ENCODE data around the gene ODAD4.

Gene ODAD4

DNA sequence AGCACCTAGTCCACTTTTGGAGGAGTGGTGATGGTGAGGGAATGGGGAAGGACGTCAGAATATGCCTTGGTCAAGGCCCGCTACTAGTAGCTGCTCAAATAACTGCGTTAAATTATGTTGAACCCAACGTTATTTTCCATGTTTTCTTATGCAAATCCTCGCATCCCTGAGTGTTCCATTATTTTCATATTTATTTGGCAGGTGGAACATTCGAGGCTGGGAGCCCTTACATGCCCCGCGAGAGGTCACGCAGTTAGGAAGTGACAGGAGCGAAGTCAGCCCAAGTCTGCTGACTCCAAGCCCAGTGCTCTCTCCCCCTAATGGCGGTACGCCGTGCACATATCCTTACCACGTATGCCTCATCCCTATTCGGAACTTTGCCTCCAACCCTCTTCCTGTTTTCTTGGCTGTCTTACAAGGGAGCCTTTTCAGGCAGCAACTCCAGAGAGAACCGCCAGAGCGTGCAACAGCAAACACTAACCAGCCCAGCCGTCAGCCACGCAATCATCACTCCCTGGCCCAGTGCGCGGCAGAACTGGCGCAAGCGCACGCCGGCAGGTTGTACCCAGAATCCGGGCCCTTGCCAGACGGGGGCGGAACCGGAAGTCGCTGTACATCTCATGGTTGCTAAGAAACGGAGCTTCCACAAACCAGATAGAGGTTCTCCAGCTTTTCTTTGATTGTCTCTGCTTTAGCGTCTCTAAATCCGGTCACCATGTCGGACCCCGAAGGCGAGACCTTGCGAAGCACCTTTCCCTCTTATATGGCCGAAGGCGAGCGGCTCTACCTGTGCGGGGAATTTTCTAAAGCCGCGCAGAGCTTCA lies at the start of gene ODAD4:
TSS of gene ODAD4 (plus strand) at position 609 of the 824 bp plus-strand sequence. CDS start at position 716, 107 bp downstream.
- peak; percentile 88 for DNase-seq (ENCODE audit: low read depth, low spot score)

- DNase-seq (ENCODE audit: low read depth, low spot score), result no peak
Observed at GRCh38 chr17:41882756-41883155, 47.7 kb upstream of the ODAD4 start.

- DNase-seq (ENCODE audit: low read depth, low spot score), result no peak
Observed at GRCh38 chr17:41885733-41886132, 44.7 kb upstream of the ODAD4 start.

- DNase-seq (ENCODE audit: low read depth, low spot score), result no peak
Observed at GRCh38 chr17:41888332-41888965, 42.0 kb upstream of the ODAD4 start.

DNA sequence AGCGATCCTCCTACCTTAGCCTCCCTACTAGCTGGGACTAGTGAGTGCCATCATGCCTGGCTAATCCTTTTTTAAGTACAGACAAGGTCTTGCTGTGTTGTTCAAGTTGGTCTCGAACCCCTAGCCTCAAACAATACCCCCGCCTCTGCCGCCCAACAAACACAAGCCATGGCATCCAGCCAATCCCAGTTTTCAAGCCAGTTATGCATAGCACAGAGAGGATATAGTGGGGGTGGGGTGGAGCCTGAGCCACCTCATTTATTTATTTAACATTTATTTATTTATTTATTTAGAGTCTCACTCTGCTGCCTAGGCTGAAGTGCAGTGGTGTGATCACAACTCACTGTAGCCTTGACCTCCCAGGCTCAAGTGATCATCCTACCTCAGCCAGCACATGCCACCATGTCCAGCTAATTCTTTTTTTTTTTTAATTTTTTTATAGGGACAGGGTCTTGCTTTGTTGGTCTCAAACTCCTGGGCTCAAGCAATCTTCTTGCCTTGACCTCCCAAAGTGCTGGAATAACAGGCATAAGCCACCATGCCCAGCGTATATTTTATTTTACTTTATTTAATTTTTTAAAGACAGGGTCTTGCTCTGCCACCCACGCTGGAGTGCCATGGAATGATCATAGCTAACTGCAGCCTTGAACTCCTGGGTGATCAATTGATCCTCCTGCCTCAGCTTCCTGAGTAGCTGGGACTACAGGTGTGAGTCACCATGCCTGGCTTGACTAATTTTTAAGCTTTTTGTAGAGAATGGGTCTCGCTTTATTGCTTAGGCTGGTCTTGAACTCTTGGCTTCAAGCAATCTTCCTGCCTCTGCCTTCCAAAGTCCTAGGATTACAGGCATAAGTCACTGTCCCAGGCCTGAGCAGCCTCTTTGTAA lies 39.0 kb upstream of the ODAD4 start:
- no peak for DNase-seq (ENCODE audit: low read depth, low spot score)

DNA sequence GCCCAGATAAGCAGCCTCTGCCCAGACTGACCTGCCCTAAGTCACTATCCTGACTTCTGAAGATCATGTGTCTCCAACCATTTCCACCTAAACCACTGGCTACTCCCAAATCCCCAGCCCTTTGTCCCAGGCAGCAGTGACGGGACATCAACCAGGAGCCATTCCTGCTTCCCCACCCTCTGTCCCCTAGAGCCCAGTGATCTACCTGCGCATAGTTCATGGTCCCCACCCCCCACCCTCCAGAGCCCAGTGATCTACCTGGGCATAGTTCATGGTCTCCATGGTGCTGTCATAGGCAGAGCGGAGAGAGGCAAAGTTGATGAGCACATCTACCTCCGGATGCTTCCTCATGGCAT lies 38.4 kb upstream of the ODAD4 start:
- DNase-seq (ENCODE audit: low read depth, low spot score), result no peak

- no peak for DNase-seq (ENCODE audit: low read depth, low spot score)
Observed at GRCh38 chr17:41893384-41893783, 37.0 kb upstream of the ODAD4 start.

- DNase-seq (ENCODE audit: low read depth, low spot score), result no peak
Observed at GRCh38 chr17:41894791-41895331, 35.6 kb upstream of the ODAD4 start.

- DNase-seq (ENCODE audit: low read depth, low spot score), result no peak
Observed at GRCh38 chr17:41895617-41896016, 34.8 kb upstream of the ODAD4 start.

DNA sequence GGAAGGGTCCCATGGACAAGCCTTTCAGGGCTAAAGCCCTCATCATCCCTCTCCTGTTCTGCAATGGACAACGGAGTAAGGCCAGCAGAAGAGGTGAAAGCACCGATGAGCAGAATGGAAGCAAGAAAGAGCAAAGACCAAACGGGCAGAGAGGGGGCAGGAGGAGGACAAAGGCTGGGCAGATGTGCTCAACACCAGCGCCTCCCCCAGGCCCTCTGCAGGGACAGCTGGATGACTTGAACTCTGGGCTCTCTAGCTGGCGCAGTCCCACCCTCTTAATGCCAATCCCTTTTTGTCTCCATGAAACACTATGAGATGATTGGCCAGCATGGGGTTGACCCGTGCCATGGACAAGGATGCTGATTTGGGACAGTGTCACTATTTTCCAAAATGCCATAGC lies 33.7 kb upstream of the ODAD4 start:
- DNase-seq (ENCODE audit: low read depth, low spot score), result no peak

DNA sequence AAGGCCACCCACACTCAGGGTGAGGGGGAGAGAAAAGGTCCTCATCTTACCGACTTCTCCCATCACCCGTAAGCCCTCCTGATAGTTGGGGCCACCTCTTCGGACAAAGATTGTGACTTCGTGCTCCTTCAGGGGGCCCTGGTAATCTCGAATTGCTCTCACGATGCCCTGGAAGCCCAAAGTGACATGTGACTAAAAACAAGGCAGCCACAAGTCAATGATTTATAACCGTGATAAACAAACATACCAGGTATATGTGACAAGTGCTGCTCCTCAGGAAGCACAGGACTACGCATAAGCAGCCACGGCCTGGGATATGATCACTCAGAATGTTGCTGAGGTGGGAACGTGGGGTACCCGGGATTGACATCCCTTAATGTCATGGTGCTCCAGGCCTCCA lies 28.8 kb upstream of the ODAD4 start:
- no peak for DNase-seq (ENCODE audit: low read depth, low spot score)

DNA sequence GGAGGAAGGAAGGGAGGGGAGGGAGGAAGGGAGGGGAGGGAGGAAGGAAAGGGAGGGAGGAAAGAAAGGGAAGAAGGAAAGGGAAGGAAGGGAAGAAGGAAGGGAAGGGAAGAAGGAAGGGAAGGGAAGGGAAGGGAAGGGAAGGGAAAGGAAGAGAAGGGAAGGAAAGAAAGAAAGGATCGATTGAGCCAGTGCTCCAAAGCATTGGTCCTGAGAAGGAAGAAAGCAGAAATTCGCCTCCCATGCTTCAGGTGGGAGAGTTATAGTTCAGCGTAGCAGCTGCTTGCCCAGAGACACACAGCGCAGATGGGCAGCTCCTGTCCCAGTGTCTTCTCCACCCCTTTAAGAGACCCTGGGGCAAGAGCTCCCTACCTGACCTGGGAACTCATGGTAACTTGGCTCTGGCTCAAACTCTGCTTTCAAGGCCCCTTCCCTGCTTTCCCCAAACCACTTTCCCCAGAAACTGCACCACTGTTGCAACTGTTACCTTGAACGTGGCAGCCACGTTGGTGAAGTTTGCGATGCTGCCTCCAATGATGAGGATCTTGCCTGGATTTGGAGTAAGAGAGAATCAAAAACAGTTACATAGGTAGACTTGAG lies 26.1 kb upstream of the ODAD4 start:
- no peak for DNase-seq (ENCODE audit: low read depth, low spot score)

GRCh38 chr17:41905172-41905571 lies 25.2 kb upstream of the ODAD4 start:
- DNase-seq (ENCODE audit: low read depth, low spot score), result no peak

DNA sequence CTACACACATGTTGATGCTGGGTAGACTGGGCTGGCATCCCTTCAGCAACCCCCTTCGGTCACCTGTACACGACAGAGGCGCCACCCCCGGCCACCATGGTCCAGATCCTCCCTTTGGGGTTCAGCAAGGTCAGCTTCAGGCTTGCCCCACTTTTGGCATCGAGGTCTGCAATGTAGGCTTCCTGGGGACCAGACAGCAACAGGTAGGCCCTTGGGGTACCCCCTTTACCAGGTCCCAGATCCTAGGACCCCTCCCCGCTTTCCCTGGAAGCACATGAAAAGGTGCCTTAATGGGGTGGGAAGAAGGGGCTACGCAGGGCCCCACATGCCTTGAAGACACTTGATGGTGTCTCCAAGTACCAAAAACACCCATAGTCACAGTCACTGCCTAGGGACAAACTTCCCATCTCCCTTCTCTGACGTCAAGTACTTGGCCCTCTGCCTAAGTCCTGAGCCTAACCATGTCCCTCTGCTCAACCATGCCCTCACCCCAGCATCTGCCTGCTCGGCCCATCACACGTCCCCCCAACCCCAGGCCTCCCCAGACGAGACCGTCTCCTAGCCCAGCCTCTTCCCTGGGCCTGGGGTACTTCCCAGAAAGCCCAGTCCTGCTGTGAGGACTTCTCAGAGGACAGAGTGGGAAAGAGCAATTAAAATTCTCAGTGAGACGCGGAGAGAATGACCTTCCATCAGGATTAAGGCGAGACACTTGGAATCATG lies 23.8 kb upstream of the ODAD4 start:
- no peak for DNase-seq (ENCODE audit: low read depth, low spot score)

GRCh38 chr17:41907185-41907556 lies 23.2 kb upstream of the ODAD4 start:
- no peak for DNase-seq (ENCODE audit: low read depth, low spot score)

DNA sequence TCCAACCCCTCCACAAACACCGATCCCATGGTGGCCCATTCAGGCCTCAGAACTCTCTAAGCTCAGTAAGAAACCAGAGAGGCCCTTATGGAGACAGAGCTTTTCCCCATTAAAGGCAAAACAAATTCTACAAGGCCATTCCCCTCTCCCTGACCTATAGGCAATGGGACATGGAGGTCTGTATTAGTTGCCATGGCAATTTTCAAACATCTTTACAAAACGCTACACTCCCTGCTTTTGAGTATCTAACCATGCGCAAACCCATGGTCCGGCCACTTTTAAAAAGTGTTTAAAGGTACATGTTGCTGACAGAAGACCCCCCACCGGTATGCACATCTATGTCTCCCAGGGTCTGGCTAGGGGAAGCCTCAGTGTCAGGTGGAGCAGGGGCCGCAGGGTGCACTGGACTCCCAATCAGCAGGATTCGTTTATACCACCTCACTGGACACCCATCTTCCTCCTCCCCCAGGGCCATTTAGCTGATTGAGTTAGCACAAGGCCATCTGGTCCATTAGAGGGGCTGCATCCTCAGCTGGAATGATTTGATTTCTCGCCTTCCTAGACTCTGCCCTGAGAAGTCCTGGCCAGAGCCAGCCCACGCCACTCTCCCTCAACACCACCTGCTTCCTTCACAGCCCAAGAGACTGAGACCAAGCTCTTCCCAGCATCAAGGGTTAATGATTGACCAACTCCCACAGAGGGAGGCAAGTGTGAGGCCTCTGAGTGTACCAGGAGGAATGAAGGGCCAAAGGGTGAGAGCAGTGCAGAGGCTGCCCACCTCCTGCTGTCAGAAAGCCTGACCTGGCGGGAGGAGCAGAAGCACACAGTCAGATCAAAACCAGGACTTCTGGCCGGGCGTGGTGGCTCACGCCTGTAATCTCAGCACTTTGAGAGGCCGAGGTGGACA lies 22.5 kb upstream of the ODAD4 start:
- no peak for DNase-seq (ENCODE audit: low read depth, low spot score)

DNA sequence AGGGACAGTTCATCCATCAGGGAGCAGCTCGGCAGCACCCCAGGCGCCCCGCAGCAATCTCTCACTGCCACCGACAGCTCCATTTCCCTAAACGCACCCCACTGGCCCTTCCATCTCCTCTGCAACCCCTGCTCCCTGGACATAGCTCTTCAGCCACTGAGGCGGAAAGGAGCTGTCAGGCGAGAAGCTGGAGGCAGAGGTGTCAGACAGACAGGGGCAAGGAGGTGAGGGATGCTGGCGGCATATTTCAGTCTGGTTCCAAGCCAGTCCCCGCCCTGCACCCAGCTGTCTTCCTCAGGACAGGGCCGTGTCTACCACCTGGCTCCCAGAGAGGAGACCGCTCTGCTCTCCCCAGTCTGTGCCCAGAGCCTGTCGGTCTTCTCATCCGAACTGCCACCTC lies 21.3 kb upstream of the ODAD4 start:
- no peak for DNase-seq (ENCODE audit: low read depth, low spot score)

- no peak for DNase-seq (ENCODE audit: low read depth, low spot score)
Observed at GRCh38 chr17:41910701-41911391, 19.6 kb upstream of the ODAD4 start.

GRCh38 chr17:41912925-41913324 lies 17.5 kb upstream of the ODAD4 start:
- no peak for DNase-seq (ENCODE audit: low read depth, low spot score)
